Measurements from ENCODE around the gene CACHD1.
"Not testable (repeated sequence)": the region's sequence is repeated elsewhere in the genome, so short reads cannot be mapped to it uniquely, and the experiment has no call there.

Gene CACHD1

DNA sequence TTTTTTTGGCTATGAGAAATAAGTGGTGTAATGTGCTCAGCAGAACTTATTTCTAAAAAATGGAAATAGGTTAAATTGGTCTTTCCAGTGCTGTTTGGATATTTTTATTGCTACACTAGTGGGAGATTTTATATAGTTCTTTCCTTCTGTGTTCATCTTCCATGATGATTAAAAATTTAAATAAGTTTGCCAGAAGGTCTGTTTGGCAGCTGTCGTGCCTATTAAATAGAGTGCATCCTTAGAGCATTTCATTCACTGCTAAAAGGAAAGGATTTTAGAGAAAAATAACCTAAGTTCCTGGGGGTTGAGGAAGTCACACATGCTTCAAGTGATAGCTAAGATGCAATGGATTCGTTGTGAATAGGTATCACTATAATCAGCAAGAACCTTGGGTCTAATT, 245.3 kb downstream of the CACHD1 start:
- no peak for DNase-seq

DNA sequence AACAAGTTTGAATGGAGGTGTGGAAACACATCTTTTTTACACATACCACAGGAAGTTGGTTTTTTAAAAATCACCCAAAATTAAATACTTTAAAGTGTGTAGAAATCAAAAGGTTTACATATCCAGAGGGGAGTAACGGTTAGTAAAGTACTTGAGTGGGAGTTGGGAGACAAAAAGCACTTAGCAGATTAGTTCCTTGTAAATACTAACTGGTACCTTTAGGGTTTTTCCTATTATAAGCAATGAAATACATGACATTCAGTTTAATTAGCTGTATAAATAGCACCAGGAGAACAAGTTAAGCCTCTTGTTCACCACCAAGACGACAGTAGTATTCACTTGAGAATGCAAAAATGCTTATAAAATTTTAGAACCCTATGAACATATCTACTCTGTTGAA, 251.2 kb downstream of the CACHD1 start:
- DNase-seq, result no peak

DNA sequence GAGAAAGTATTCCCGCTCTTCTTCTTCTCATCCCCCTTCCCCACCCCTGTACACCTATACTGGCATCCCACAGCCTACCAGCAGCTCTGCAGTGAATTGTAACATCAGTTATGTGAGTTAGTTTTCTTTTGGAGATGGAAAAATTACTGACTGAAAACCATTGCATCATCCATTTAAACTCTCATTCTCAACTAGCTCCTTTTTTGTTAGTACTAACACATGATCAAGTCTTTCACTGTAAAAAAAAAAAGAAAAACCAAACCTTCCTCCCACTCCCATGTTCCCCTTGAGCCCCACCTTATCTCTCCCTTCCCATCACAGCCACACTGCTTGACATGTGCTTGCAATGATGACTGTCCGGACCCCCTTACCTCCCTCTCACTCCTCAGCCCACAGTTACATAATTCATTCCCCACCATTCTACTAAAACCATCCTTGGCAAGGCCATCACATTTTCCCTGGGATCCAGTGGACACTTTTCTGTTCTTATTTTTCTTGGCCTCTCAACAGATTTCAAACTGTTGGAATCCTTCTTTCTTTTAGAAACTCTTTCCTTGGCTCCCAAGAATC, 251.7 kb downstream of the CACHD1 start:
- DNase-seq, result no peak

DNA sequence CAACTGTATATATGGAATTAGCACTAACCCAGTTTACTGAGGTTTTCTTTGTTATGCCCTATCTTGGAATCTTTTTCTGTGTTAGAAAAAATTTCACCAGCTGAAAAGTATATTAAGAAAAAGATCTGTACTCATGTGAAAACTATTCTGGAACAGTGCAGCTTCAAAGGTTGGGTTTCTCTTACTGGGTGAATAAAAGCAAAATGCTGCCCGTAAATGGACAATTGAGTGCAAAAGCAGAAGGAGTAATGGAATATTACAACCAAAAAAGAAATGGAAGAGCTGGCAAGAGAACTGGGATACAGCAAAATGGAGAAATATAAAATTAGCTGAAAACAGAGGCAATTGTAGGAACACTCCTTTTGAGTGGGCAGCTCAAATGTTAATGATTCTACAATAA, 257.9 kb downstream of the CACHD1 start:
- no peak for DNase-seq

DNA sequence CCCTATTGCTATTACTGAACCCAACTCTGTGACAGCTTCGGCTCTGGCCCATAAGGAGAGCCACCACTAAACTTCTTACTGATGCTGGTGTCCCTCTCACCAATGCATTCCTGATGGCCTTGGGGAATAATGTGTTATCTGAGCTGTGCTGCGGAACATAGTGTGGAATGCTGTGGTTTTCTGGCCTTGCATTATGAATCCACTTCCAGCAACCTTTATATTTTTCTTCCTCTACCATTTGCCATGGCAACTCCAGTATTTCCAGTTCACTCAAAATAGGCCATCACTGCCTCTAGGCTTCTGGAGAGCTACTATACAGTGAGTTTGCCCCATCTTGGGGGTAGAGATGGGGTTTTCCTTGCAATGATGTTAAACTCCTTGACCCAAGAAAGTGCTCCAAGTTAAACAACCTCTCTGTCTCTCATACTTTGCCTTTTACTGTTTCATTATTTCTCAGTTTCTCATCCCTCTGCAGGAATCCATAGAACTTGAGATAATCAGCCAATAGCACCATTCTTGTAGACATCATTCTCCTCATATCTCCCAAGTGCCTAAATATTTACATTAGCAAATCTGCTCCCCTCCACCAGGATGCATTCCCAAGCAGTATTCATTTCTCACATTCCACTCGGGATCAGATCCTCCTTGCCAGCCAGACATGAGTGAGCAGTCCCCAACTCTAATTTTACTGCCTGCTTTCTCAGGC, 263.8 kb downstream of the CACHD1 start:
- peak; percentile 28 for DNase-seq

DNA sequence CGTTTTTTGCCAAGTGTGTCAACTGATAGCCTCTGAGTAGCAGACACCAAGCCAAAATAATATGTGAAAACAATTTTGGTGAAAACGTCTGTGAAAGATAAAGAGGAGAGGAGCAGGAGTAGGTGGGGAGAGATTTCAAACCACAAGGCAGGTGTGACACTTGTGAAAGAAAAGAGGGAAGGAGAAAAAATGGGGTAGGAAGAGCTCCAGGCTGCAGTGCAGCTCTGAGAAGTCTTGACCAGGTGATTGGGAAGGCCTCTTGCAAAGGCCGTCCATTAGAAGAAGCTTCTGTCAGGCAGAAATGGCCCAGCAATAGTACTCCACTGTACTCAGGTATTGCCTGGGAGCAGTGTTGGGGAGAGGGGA, 264.3 kb downstream of the CACHD1 start:
- DNase-seq, result no peak

DNA sequence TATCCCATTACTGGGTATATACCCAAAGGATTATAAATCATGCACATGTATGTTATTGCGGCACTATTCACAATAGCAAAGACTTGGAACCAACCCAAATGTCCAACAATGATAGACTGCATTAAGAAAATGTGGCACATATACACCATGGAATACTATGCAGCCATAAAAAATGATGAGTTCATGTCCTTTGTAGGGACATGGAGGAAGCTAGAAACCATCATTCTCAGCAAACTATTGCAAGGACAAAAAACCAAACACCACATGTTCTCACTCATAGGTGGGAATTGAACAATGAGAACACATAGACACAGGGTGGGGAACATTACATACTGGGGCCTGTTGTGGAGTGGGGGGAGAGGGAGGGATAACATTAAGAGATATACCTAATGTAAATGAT, 270.8 kb downstream of the CACHD1 start:
- DNase-seq, result not testable (repeated sequence)

All from amniotic stem cell (primary cell).